ENCODE results near the gene PDE1A.

Gene PDE1A

DNA sequence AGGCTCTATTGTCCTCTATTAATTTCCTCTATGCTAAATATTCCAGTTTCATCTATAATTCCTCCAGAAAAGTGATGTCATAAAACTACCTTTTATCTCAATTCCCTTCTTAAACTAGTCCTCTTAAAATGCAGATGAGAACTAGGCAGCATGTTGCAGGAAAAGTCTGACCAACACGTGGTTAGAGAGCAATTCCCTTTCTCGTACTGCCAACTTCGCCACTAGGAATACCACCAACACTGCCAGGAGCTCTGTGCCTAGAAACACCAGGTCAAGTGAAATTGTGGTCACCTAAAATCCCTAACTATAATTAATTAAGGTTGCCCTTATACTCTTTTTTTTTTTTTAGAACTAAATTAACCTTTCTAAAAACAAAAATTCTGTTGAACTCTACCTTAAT, 313.5 kb downstream of the PDE1A start:
- no peak for DNase-seq

DNA sequence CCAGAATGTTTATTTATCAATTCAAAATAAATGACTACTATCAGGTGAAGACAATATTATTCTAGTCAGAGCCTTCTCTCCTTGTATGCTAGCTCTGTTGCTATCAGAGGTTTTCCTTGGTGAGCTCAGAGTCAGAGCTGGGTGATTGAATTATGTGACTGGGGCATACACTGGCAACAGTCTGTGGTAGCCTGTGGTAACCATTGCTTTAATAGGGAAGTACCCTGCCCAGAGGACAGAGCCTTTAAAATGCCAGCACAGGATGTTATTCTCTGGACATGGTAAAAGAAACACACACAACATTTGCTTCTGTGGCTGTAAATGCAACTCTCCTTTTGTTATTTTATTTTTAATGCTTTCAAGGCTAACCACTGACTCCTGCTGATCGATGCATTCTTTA, 316.5 kb downstream of the PDE1A start:
- no peak for DNase-seq

DNA sequence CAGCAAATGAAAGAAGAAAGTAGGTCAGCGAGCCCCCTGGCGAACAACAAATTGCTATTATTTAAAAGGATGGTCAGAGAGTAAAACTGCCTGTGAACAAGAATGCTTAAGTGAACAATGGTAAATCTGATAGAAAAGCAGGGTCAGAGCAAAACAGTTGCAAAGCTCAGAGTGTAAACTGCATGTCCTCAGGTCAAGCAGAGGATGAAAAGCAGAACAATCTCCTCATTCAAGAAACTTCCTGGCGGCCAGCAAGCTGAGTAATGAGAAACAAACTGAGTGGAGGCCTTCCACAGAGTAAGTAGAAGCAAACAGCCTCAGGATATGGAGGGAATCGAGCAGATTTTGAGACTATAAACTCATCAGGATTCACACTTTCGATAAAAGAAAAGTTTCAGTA, 323.3 kb downstream of the PDE1A start:
- DNase-seq = no peak

DNA sequence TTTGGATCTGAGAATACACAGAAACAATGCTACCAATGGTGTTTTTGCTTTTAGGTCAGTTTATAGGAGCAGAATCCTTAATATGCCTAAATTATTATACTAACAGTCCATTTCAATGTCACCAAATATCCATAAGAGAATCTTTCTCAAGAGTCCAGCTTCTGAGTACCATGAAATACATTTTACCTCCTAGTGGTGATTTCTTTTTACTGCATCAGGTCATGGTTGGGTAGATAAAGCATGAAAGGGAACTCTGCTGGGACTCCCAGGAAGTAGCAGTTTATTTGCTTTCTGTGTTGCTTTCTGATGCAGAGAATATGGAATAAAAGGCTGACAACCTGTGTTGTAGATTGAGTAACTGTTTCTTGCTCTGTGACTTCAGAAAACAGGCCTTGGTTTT, 325.6 kb downstream of the PDE1A start:
- DNase-seq = no peak

DNA sequence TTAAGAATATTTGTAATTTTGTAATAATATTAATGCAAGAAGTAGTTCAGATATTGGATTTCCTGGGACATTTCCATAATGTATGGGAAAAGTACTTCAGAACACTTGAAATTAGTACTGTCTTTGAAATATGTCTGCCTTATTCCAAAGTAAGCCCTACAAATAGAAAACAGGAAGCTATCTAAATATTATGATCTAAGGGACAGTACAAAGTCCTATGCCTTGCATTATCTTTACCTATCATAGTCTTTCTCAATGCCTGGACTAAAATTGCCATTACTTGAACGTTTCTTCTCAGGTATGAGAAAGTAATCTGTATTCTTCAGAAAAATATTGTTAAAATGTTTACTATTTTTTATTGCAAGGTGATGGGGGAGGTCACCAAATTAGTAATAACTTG, 328.2 kb downstream of the PDE1A start:
- no peak for DNase-seq

DNA sequence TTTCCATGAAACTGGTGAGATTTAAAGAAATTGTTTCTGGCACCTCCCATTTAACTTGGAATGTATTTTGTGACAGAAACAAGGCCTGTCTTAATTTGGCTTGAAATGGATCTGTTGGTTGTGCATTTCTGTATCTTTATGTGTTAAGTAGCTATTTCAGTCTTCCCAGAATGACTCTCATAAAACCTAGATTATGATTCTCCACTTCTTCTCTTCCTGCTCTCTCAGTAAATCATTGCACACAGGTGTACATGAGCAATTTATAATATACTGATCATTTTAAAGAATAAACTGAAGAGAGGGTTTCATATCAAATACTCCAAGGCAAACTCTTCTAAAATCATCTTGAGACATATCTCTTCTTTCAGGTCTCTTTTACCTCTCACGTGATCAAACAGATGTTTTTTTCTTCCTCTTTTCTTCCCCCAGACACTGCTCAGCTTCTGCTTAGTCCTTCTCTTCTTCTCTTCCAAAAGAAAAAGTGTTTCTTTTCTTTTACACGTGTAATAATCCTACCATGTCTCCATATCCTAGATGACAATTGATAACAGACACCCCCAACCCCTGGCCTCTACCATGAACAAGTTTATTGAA, 329.2 kb downstream of the PDE1A start:
- no peak for DNase-seq

DNA sequence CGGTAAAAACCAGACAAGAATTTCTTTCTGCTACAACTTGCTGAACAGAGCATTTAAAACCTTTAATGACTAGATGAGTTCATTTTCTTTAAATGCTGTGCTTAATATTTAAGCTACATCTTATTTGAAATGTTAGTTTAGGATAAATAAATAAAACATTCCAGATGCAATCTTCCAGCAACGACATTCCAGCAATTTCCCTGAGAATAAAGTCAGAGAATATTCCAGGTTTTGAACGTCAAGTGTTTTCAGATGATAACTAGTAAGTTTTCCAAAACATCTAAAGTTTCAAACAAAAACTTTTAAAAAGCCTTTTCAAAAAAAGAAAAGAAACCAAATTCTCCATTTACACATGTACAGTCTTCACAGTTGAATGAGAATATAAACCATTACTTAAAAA, 336.4 kb downstream of the PDE1A start:
- DNase-seq = no peak

Measured in NCI-H2107 (cell line).